Liver (tissue), 9 donors: ENCODE data around the gene ZNF202. TPM values are rescaled to one million over a fixed set of nuclear protein-coding genes. Genes with fewer than 3 reads are reported as not detected.

Experiments
- DNase-seq: peaks from one replicate; pipeline ENCODE4 v3.0.0-alpha.2; 2017; ENCODE audit warnings: low spot score
- H3K27ac ChIP-seq, 2 donors: one replicate each; pipeline ENCODE4 v1.7.0; 2013; ENCODE audit warnings: inconsistent platforms in 2 of 2, low read length in 2 of 2, control low read depth in 1 of 2, low read depth in 1 of 2, mild to moderate bottlenecking in 1 of 2
- H3K27me3 ChIP-seq, 4 donors: one replicate each; pipeline versions ENCODE4 v1.6.1 to v1.7.0; 2013; ENCODE audit warnings: low read length in 3 of 4, inconsistent platforms in 1 of 4, mild to moderate bottlenecking in 1 of 4, moderate library complexity in 1 of 4; ENCODE audit not compliant: control insufficient read depth in 4 of 4, insufficient read depth in 4 of 4
- H3K36me3 ChIP-seq, 4 donors: one replicate each; pipeline versions ENCODE4 v1.6.1 to v1.7.0; 2013; ENCODE audit warnings: low read length in 3 of 4, mild to moderate bottlenecking in 3 of 4, low read depth in 1 of 4, moderate library complexity in 1 of 4; ENCODE audit not compliant: control insufficient read depth in 4 of 4, insufficient read depth in 3 of 4
- H3K4me1 ChIP-seq, 4 donors: one replicate each; pipeline versions ENCODE4 v1.6.1 to v1.7.0; 2013; ENCODE audit warnings: low read length in 3 of 4, mild to moderate bottlenecking in 3 of 4, moderate library complexity in 1 of 4; ENCODE audit not compliant: control insufficient read depth in 4 of 4, insufficient read depth in 4 of 4
- H3K4me3 ChIP-seq, 3 donors: one replicate each; pipeline versions ENCODE4 v1.6.1 to v1.7.0; 2013; ENCODE audit warnings: low read length in 3 of 3, control low read depth in 1 of 3, low read depth in 1 of 3, mild to moderate bottlenecking in 1 of 3
- H3K9ac ChIP-seq, 2 donors: one replicate each; pipeline ENCODE4 v1.7.0; 2013; ENCODE audit warnings: low read length in 2 of 2, mild to moderate bottlenecking in 2 of 2, moderate library complexity in 2 of 2, control low read depth in 1 of 2, low read depth in 1 of 2
- H3K9me3 ChIP-seq, 4 donors: one replicate each; pipeline versions ENCODE4 v1.6.1 to v1.7.0; 2013; ENCODE audit warnings: low read length in 3 of 4; ENCODE audit not compliant: control insufficient read depth in 4 of 4
- EGR1 ChIP-seq, 2 donors: IDR thresholded peaks; 2 replicates each; pipeline ENCODE4 v1.6.1; 2016 to 2018; ENCODE audit warnings: antibody characterized with exemption in 2 of 2, low read depth in 2 of 2
- FOXA1 ChIP-seq: IDR thresholded peaks from 2 replicates; pipeline ENCODE4 v1.6.1; 2016; ENCODE audit warnings: antibody characterized with exemption
- FOXA2 ChIP-seq: IDR thresholded peaks from 2 replicates; pipeline ENCODE4 v1.6.1; 2016; ENCODE audit warnings: antibody characterized with exemption
- GABPA ChIP-seq, 2 donors: IDR thresholded peaks in 1 of 2; conservative IDR thresholded peaks in 1 of 2; 2 replicates each; pipeline ENCODE4 v1.6.1; 2016; ENCODE audit warnings: antibody characterized with exemption in 2 of 2, mild to moderate bottlenecking in 1 of 2, moderate library complexity in 1 of 2
- HNF4A ChIP-seq, 2 donors: conservative IDR thresholded peaks; 2 replicates each; pipeline ENCODE4 v1.6.1; 2016; ENCODE audit warnings: antibody characterized with exemption in 2 of 2, mild to moderate bottlenecking in 2 of 2
- HNF4G ChIP-seq: IDR thresholded peaks from 2 replicates; pipeline ENCODE4 v1.6.1; 2016; ENCODE audit warnings: antibody characterized with exemption
- JUND ChIP-seq, 2 donors: IDR thresholded peaks; 2 replicates each; pipeline ENCODE4 v1.6.1; 2016; ENCODE audit warnings: antibody characterized with exemption in 2 of 2
- MAX ChIP-seq: IDR thresholded peaks from 2 replicates; pipeline ENCODE4 v1.6.1; 2016; ENCODE audit warnings: antibody characterized with exemption
- NR2F2 ChIP-seq: IDR thresholded peaks from 2 replicates; pipeline ENCODE4 v1.6.1; 2016; ENCODE audit warnings: antibody characterized with exemption
- RAD21 ChIP-seq, 2 donors: IDR thresholded peaks; 2 replicates each; pipeline ENCODE4 v1.6.1; 2016; ENCODE audit warnings: antibody characterized with exemption in 2 of 2, mild to moderate bottlenecking in 2 of 2
- REST ChIP-seq: IDR thresholded peaks from 2 replicates; pipeline ENCODE4 v1.6.1; 2016; ENCODE audit warnings: antibody characterized with exemption, mild to moderate bottlenecking
- RXRA ChIP-seq, 2 donors: IDR thresholded peaks; 2 replicates each; pipeline ENCODE4 v1.6.1; 2017 to 2018; ENCODE audit warnings: antibody characterized with exemption in 2 of 2, mild to moderate bottlenecking in 1 of 2
- SP1 ChIP-seq: IDR thresholded peaks from 2 replicates; pipeline ENCODE4 v1.6.1; 2018; ENCODE audit warnings: antibody characterized with exemption, mild to moderate bottlenecking
- TAF1 ChIP-seq: conservative IDR thresholded peaks from 2 replicates; pipeline ENCODE4 v1.6.1; 2016; ENCODE audit warnings: antibody characterized with exemption, mild to moderate bottlenecking
- YY1 ChIP-seq: IDR thresholded peaks from 2 replicates; pipeline ENCODE4 v1.6.1; 2016; ENCODE audit warnings: antibody characterized with exemption, mild to moderate bottlenecking
- ZBTB33 ChIP-seq: IDR thresholded peaks from 2 replicates; pipeline ENCODE4 v1.6.1; 2016; ENCODE audit warnings: antibody characterized with exemption
- WGBS: extraction: QIAGEN DNeasy Blood & Tissue Kit; methylation state at CpG from one replicate; pipeline ENCODE4 v1.1.7; 2013; 5-methylcytosine and 5-hydroxymethylcytosine counted together
- polyA plus RNA-seq, 2 donors: library from polyadenylated mRNA; stranded (reverse) in 1 of 2; unstranded in 1 of 2; fragments of 200-250 nt in 1 of 2; fragments of >200 nt in 1 of 2; fragmentation: Nextera tagmentation in 1 of 2; extraction: Ambion mirVana in 1 of 2; gene quantifications; one replicate each; pipeline versions ENCODE4 v1.2.1 to v1.2.3, GENCODE V29; 2013 to 2015
- total RNA-seq, 2 donors: library from RNA; depleted of rRNA; stranded (reverse); fragments of >200 nt; gene quantifications; one replicate each; pipeline ENCODE4 v1.2.3, GENCODE V29; 2014
- TF ChIP-seq, protein P1 (sequence below): IDR thresholded peaks from 2 replicates; pipeline ENCODE4 v1.6.1; 2016; ENCODE audit warnings: antibody characterized with exemption
- TF ChIP-seq, protein P2 (sequence below): fragments of 150-350 bp; IDR thresholded peaks from 2 replicates; pipeline ENCODE4 v1.5.1; 2017; ENCODE audit warnings: improper control_type of control experiment, low read depth, low read length; ENCODE audit not compliant: missing input control
- donor health status: healthy.
- donor health status: healthy.
- donor health status: healthy.
- donor health status: healthy.
- donor health status: healthy.

The ZNF202 gene
- total and polyA plus RNA-seq, 4 donors: 1.2 to 5.1 (median 3.3) TPM

DNA sequence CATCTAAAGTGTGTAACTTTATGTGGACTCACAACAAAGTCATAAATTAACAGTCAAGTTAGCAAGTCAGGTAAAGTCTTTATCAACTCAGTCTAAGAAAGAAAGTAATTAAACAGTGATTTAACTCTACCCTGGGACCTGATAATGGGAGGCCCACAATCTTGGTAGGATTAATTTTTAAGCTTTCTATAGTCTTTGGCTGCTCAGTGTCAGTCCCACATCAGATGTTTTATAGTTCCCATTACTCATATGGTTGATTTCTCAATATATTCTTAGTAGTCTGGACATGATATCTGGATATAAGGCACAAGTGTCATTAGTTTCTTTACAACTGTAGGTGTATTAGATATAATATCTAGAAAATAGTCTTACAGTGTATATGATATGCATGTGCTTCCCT lies 48.5 kb downstream of the ZNF202 start:
- no peaks in the 10 kb centered on the region for H3K4me1 ChIP-seq
- H3K9me3 ChIP-seq: no peaks in the 10 kb centered on the region
- peaks cover 0 to 9% (median 0%) of the 10 kb centered on the region in 4 donors for H3K27me3 ChIP-seq
- H3K9ac ChIP-seq: no peak overlapping the region
- no peak overlapping the region for H3K27ac ChIP-seq
- no peaks in the 10 kb centered on the region for H3K36me3 ChIP-seq
- TF ChIP-seq FOXA1 (no peak), MAX (no peak), RAD21 (IDR thresholded peaks at IDR 0.05) (no peak), EGR1 (IDR thresholded peaks at IDR 0.05; ENCODE audit: low read depth in 2 of 2) (no peak), HNF4G (no peak), HNF4A (conservative IDR thresholded peaks at IDR 0.05) (no peak), NR2F2 (no peak), GABPA (IDR thresholded peaks at IDR 0.05 in 1 of 2, conservative IDR thresholded peaks at IDR 0.05 in 1 of 2) (no peak), RXRA (IDR thresholded peaks at IDR 0.05) (no peak), TAF1 (no peak), JUND (IDR thresholded peaks at IDR 0.05) (no peak), ZBTB33 (no peak), REST (no peak), FOXA2 (no peak), SP1 (no peak), YY1 (no peak)
- TF ChIP-seq, protein P1, sequence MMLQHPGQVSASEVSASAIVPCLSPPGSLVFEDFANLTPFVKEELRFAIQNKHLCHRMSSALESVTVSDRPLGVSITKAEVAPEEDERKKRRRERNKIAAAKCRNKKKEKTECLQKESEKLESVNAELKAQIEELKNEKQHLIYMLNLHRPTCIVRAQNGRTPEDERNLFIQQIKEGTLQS: no peak
- TF ChIP-seq, protein P2, sequence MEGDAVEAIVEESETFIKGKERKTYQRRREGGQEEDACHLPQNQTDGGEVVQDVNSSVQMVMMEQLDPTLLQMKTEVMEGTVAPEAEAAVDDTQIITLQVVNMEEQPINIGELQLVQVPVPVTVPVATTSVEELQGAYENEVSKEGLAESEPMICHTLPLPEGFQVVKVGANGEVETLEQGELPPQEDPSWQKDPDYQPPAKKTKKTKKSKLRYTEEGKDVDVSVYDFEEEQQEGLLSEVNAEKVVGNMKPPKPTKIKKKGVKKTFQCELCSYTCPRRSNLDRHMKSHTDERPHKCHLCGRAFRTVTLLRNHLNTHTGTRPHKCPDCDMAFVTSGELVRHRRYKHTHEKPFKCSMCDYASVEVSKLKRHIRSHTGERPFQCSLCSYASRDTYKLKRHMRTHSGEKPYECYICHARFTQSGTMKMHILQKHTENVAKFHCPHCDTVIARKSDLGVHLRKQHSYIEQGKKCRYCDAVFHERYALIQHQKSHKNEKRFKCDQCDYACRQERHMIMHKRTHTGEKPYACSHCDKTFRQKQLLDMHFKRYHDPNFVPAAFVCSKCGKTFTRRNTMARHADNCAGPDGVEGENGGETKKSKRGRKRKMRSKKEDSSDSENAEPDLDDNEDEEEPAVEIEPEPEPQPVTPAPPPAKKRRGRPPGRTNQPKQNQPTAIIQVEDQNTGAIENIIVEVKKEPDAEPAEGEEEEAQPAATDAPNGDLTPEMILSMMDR: no peak
- no peak for DNase-seq
- H3K4me3 ChIP-seq: no peak overlapping the region

- H3K9me3 ChIP-seq: no peaks in the 10 kb centered on the region
- H3K27me3 ChIP-seq: peaks cover 0 to 11% (median 0%) of the 10 kb centered on the region in 4 donors
- no peak overlapping the region for H3K9ac ChIP-seq
- TF ChIP-seq EGR1 (IDR thresholded peaks at IDR 0.05; ENCODE audit: low read depth in 2 of 2): no peak
- TF ChIP-seq, protein P2: no peak
- TF ChIP-seq JUND (IDR thresholded peaks at IDR 0.05): no peak
- TF ChIP-seq FOXA2: no peak
- no peak for TF ChIP-seq FOXA1
- TF ChIP-seq RAD21 (IDR thresholded peaks at IDR 0.05): no peak
- no peak for TF ChIP-seq YY1
- DNase-seq: no peak
- WGBS: 75% methylated on average over 3 of the region's 3 CpGs
- H3K4me3 ChIP-seq: no peak overlapping the region
- no peaks in the 10 kb centered on the region for H3K36me3 ChIP-seq
- H3K4me1 ChIP-seq: no peaks in the 10 kb centered on the region
- H3K27ac ChIP-seq: no peak overlapping the region
Measured at GRCh38 chr11:123690485-123690884, 51.0 kb downstream of the ZNF202 start.
